ENCODE results near the gene HSPB6.

DNA sequence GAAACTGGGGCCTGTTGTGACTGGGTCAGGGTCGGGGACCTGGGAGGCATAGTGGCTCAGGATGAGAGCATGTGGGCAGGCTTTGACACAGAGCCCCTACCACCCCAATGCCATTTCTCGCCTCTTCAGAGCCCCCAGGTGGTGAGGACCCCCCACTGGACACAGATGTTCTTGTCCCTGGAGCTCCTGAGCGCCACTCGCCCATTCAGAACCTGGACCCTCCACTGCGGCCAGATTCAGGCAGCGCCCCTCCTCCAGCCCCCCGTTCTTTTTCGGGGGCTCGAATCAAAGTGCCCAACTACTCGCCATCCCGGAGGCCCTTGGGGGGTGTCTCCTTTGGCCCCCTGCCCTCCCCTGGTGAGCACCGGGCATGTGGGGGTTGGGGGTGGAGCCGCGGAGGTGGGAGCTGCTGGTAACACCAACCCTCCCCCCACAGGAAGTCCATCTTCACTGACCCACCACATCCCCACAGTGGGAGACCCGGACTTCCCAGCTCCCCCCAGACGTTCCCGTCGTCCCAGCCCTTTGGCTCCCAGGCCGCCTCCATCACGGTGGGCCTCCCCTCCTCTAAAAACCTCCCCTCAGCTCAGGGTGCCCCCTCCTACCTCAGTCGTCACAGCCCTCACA, 24.9 kb downstream of the HSPB6 start:
- no peak for TF ChIP-seq POLR2A (IDR thresholded peaks at IDR 0.05; ENCODE audit: low read length)
- no peak for TF ChIP-seq GATA1 (IDR thresholded peaks at IDR 0.05; ENCODE audit: low read depth, low read length)

Data from erythroblast (primary cell).